Measurements from ENCODE around the gene GLYATL3.

GLYATL3 gene

DNA sequence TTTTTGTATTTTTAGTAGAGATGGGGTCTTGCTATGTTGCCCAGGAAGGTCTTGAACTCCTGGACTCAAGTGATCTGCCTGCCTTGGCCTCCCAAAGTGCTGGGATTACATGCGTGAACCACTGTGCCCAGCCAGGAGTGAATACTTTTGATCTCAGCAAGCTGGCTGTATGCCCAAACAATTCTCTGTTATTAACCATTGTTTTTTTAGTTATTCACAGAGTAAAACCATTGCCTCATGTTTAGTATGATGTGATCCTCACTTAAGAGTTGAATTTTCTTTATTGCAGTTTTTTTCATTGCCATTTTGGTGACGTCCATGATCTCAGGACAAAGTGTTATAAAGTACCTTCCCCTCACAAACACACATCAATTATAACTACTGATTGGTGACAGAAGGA lies 65.5 kb downstream of the GLYATL3 start:
- Histone ChIP-seq H3K4me3 (ENCODE audit: insufficient read length, low read depth) (no peak overlapping the region), H3K9ac (ENCODE audit: insufficient read length, low read depth) (no peak overlapping the region)
- TF ChIP-seq ZNF274 (IDR thresholded peaks at IDR 0.05; ENCODE audit: low read depth, low read length) (no peak), SUZ12 (IDR thresholded peaks at IDR 0.05; ENCODE audit: extremely low read depth, insufficient read depth, insufficient read length) (no peak), YY1 (IDR thresholded peaks at IDR 0.05; ENCODE audit: insufficient read depth, insufficient read length) (no peak)

DNA sequence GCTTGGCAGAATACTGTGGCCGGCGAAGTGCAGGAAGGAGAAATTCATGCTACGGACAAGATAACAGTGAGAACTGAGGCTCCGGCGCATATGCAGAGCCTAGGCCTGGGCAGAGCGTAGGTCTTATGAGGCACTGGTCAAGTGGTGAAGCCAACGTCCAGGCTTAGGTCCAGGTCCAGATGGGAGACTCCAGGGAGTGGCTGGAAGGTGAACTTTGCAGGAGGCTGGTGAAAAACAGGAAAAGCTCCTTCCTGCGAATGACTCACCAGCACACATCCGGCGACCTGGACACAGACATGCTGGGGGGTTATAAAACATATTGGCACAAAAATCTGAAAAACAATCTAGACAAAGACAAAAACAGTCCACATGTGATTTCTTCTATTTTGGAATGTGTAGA lies 66.1 kb downstream of the GLYATL3 start:
- no peak for DNase-seq (ENCODE audit: low read depth, low spot score)
- Histone ChIP-seq H3K4me1 (ENCODE audit: insufficient read depth, insufficient read length) (no peaks in the 10 kb centered on the region), H3K27me3 (ENCODE audit: insufficient read depth, insufficient read length) (no peaks in the 10 kb centered on the region), H3K9ac (ENCODE audit: insufficient read length, low read depth) (no peak overlapping the region), H3K9me3 (ENCODE audit: insufficient read depth, low read length) (0 out of 2 replicates have a peak, but pooled peaks cover 7% of the 10 kb centered on the region), H3K4me3 (ENCODE audit: insufficient read length, low read depth) (no peak overlapping the region), H3K36me3 (ENCODE audit: insufficient read depth, insufficient read length, low read length) (no peaks in the 10 kb centered on the region)
- TF ChIP-seq YY1 (IDR thresholded peaks at IDR 0.05; ENCODE audit: insufficient read depth, insufficient read length) = no peak
- TF ChIP-seq SUZ12 (IDR thresholded peaks at IDR 0.05; ENCODE audit: extremely low read depth, insufficient read depth, insufficient read length) = no peak
- no peak for TF ChIP-seq ZNF274 (IDR thresholded peaks at IDR 0.05; ENCODE audit: low read depth, low read length)

More for the DNA sequence above, 65.5 kb downstream of the GLYATL3 start:
- DNase-seq (ENCODE audit: low read depth, low spot score) = no peak
- Histone ChIP-seq H3K9me3 (ENCODE audit: insufficient read depth, low read length) (0 out of 2 replicates have a peak, but pooled peaks cover 7% of the 10 kb centered on the region), H3K4me1 (ENCODE audit: insufficient read depth, insufficient read length) (no peaks in the 10 kb centered on the region), H3K27me3 (ENCODE audit: insufficient read depth, insufficient read length) (no peaks in the 10 kb centered on the region), H3K36me3 (ENCODE audit: insufficient read depth, insufficient read length, low read length) (no peaks in the 10 kb centered on the region)

DNA sequence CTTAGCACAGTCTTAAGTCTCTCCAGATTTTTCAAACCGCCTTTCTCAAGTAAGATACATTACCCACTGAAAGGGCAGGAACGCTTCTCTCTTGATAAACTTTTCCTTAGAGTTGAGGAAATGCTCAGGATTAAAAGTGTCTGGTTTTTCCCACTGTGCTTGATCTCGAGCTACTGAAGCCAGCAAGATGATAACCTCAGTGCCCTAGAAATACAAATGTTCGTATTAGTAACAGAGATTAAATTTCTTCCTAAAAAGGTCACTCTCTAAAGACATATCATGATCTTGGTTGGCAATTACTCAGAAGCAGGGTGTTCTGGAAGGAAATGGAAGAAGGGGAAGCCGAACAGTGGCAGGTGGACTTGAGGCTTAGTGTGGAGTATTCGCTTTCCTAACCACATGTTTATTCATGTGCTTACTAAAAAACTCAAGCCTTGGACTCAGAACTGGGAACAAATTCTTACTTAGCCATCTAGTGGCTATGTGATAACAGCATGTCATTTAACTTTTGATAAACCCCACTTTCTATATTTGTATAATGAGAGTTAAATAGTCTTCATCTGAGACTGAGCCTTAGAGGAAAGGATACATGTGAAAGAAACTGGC lies 70.9 kb downstream of the GLYATL3 start:
- H3K9ac ChIP-seq (ENCODE audit: insufficient read length, low read depth) = no peak overlapping the region
- H3K27me3 ChIP-seq (ENCODE audit: insufficient read depth, insufficient read length) = no peaks in the 10 kb centered on the region
- DNase-seq (ENCODE audit: low read depth, low spot score) = no peak
- no peaks in the 10 kb centered on the region for H3K36me3 ChIP-seq (ENCODE audit: insufficient read depth, insufficient read length, low read length)
- no peak overlapping the region for H3K4me3 ChIP-seq (ENCODE audit: insufficient read length, low read depth)
- TF ChIP-seq ZNF274 (IDR thresholded peaks at IDR 0.05; ENCODE audit: low read depth, low read length) (no peak), YY1 (IDR thresholded peaks at IDR 0.05; ENCODE audit: insufficient read depth, insufficient read length) (no peak), SUZ12 (IDR thresholded peaks at IDR 0.05; ENCODE audit: extremely low read depth, insufficient read depth, insufficient read length) (no peak)
- H3K4me1 ChIP-seq (ENCODE audit: insufficient read depth, insufficient read length) = no peaks in the 10 kb centered on the region
- H3K9me3 ChIP-seq (ENCODE audit: insufficient read depth, low read length) = no peaks in the 10 kb centered on the region

DNA sequence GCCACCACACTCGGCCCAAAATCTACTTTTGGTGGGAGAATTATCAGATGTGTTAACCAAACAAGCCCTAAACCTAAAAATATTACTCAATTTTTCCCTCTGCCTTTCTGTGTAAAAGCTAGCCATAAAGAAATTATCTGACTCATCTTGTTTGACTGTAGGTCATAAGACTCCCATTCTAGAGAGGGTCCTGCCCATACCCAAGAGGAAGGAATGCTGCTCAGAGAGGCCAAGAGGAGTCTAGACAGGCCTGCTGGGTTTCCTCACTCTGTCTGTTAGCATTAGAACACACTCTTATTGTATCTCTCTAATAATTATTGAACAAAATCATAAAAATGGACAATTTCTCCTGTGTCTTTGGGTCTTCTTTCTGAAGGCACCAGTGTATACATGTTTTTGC lies 76.9 kb downstream of the GLYATL3 start:
- Histone ChIP-seq H3K36me3 (ENCODE audit: insufficient read depth, insufficient read length, low read length) (no peaks in the 10 kb centered on the region), H3K4me3 (ENCODE audit: insufficient read length, low read depth) (no peak overlapping the region), H3K9me3 (ENCODE audit: insufficient read depth, low read length) (no peaks in the 10 kb centered on the region), H3K27me3 (ENCODE audit: insufficient read depth, insufficient read length) (no peaks in the 10 kb centered on the region), H3K4me1 (ENCODE audit: insufficient read depth, insufficient read length) (no peaks in the 10 kb centered on the region), H3K9ac (ENCODE audit: insufficient read length, low read depth) (no peak overlapping the region)
- TF ChIP-seq SUZ12 (IDR thresholded peaks at IDR 0.05; ENCODE audit: extremely low read depth, insufficient read depth, insufficient read length) = no peak
- DNase-seq (ENCODE audit: low read depth, low spot score) = no peak
